IPS-18a (cell line): ENCODE measurements around the gene SMTNL1.

Experiments used
- H3K27ac ChIP-seq: one replicate; pipeline ENCODE4 v1.5.1; 2013; ENCODE audit warnings: low read length
- H3K27me3 ChIP-seq: one replicate; pipeline ENCODE4 v1.6.1; 2013; ENCODE audit warnings: mild to moderate bottlenecking, low read length; ENCODE audit not compliant: control insufficient read depth, insufficient read depth
- H3K36me3 ChIP-seq: one replicate; pipeline ENCODE4 v1.6.1; 2013; ENCODE audit warnings: low read depth, low read length; ENCODE audit not compliant: control insufficient read depth
- H3K4me1 ChIP-seq: one replicate; pipeline ENCODE4 v1.6.1; 2013; ENCODE audit warnings: low read depth, low read length; ENCODE audit not compliant: control insufficient read depth
- H3K4me3 ChIP-seq: one replicate; pipeline ENCODE4 v1.5.1; 2013; ENCODE audit warnings: low read length
- H3K9ac ChIP-seq: one replicate; pipeline ENCODE4 v1.6.1; 2013; ENCODE audit warnings: mild to moderate bottlenecking, low read length, moderate library complexity
- H3K9me3 ChIP-seq: one replicate; pipeline ENCODE4 v1.6.1; 2013; ENCODE audit warnings: low read depth, low read length; ENCODE audit not compliant: control insufficient read depth

Gene SMTNL1

GRCh38 chr11:57549983-57550382 lies 12.6 kb downstream of the SMTNL1 start:
- Histone ChIP-seq H3K9me3 (no peaks in the 10 kb centered on the region), H3K27me3 (no peaks in the 10 kb centered on the region), H3K4me1 (no peaks in the 10 kb centered on the region), H3K9ac (no peak overlapping the region), H3K36me3 (peaks cover 33% of the 10 kb centered on the region), H3K4me3 (no peak overlapping the region), H3K27ac (no peak overlapping the region)

GRCh38 chr11:57551941-57552340 lies 14.5 kb downstream of the SMTNL1 start:
- Histone ChIP-seq H3K4me3 (no peak overlapping the region), H3K9me3 (no peaks in the 10 kb centered on the region), H3K27me3 (no peaks in the 10 kb centered on the region), H3K9ac (no peak overlapping the region), H3K27ac (no peak overlapping the region), H3K4me1 (no peaks in the 10 kb centered on the region), H3K36me3 (peaks cover 33% of the 10 kb centered on the region)

- Histone ChIP-seq H3K9me3 (no peaks in the 10 kb centered on the region), H3K27me3 (no peaks in the 10 kb centered on the region), H3K9ac (no peak overlapping the region), H3K36me3 (peaks cover 33% of the 10 kb centered on the region), H3K4me3 (no peak overlapping the region), H3K27ac (no peak overlapping the region), H3K4me1 (no peaks in the 10 kb centered on the region)
Observed at GRCh38 chr11:57552479-57552878, 15.1 kb downstream of the SMTNL1 start.

- Histone ChIP-seq H3K4me3 (no peak overlapping the region), H3K36me3 (peaks cover 28% of the 10 kb centered on the region), H3K9me3 (no peaks in the 10 kb centered on the region), H3K9ac (no peak overlapping the region), H3K27ac (no peak overlapping the region), H3K27me3 (no peaks in the 10 kb centered on the region), H3K4me1 (no peaks in the 10 kb centered on the region)
Observed at GRCh38 chr11:57555393-57555792, 18.0 kb downstream of the SMTNL1 start.

GRCh38 chr11:57556041-57556440 lies 18.6 kb downstream of the SMTNL1 start:
- no peak overlapping the region for H3K9ac ChIP-seq
- no peaks in the 10 kb centered on the region for H3K4me1 ChIP-seq
- peaks cover 21% of the 10 kb centered on the region for H3K36me3 ChIP-seq
- no peaks in the 10 kb centered on the region for H3K27me3 ChIP-seq
- H3K9me3 ChIP-seq: no peaks in the 10 kb centered on the region
- H3K27ac ChIP-seq: no peak overlapping the region
- no peak overlapping the region for H3K4me3 ChIP-seq

GRCh38 chr11:57560146-57560545 lies 22.8 kb downstream of the SMTNL1 start:
- Histone ChIP-seq H3K27me3 (no peaks in the 10 kb centered on the region), H3K4me3 (no peak overlapping the region), H3K9me3 (no peaks in the 10 kb centered on the region), H3K27ac (no peak overlapping the region), H3K9ac (no peak overlapping the region), H3K36me3 (no peaks in the 10 kb centered on the region), H3K4me1 (no peaks in the 10 kb centered on the region)

GRCh38 chr11:57562596-57562995 lies 25.2 kb downstream of the SMTNL1 start:
- no peaks in the 10 kb centered on the region for H3K27me3 ChIP-seq
- peaks cover 7% of the 10 kb centered on the region for H3K4me1 ChIP-seq
- H3K9me3 ChIP-seq: no peaks in the 10 kb centered on the region
- H3K9ac ChIP-seq: no peak overlapping the region
- H3K27ac ChIP-seq: no peak overlapping the region
- no peak overlapping the region for H3K4me3 ChIP-seq
- H3K36me3 ChIP-seq: no peaks in the 10 kb centered on the region

- no peak overlapping the region for H3K4me3 ChIP-seq
- no peaks in the 10 kb centered on the region for H3K9me3 ChIP-seq
- H3K4me1 ChIP-seq: peaks cover 14% of the 10 kb centered on the region
- no peaks in the 10 kb centered on the region for H3K27me3 ChIP-seq
- H3K27ac ChIP-seq: no peak overlapping the region
- no peaks in the 10 kb centered on the region for H3K36me3 ChIP-seq
- H3K9ac ChIP-seq: no peak overlapping the region
Observed at GRCh38 chr11:57566005-57566904, 28.9 kb downstream of the SMTNL1 start.

- Histone ChIP-seq H3K36me3 (no peaks in the 10 kb centered on the region), H3K9me3 (no peaks in the 10 kb centered on the region), H3K27ac (no peak overlapping the region), H3K4me3 (peak overlapping the region; percentile 75), H3K27me3 (no peaks in the 10 kb centered on the region), H3K9ac (peak overlapping the region; percentile 44), H3K4me1 (peaks cover 14% of the 10 kb centered on the region)
Observed at GRCh38 chr11:57566905-57567514, 29.6 kb downstream of the SMTNL1 start.

- Histone ChIP-seq H3K4me1 (peaks cover 14% of the 10 kb centered on the region), H3K27me3 (no peaks in the 10 kb centered on the region), H3K9me3 (no peaks in the 10 kb centered on the region), H3K4me3 (peak within 1 kb of the TSS; percentile 75), H3K9ac (peak within 1 kb of the TSS; percentile 88), H3K27ac (no peak within 1 kb of the TSS), H3K36me3 (no peaks in the 10 kb centered on the region)
Observed at GRCh38 chr11:57567515-57568329, 30.3 kb downstream of the SMTNL1 start, which contains the start of gene UBE2L6. UBE2L6 (minus strand) TSS chr11:57567672; CDS start chr11:57567611, 61 bp downstream.

- no peak overlapping the region for H3K27ac ChIP-seq
Observed at GRCh38 chr11:57568330-57568766, 31.0 kb downstream of the SMTNL1 start.

More at GRCh38 chr11:57568330-57568766, 31.0 kb downstream of the SMTNL1 start:
- Histone ChIP-seq H3K36me3 (no peaks in the 10 kb centered on the region), H3K9me3 (no peaks in the 10 kb centered on the region), H3K4me1 (peaks cover 14% of the 10 kb centered on the region), H3K9ac (peak overlapping the region; percentile 88), H3K4me3 (peak overlapping the region; percentile 75), H3K27me3 (no peaks in the 10 kb centered on the region)
